HTR-8/SVneo (cell line): ENCODE data around the gene DAP.
"Not testable (repeated sequence)": the region's sequence is repeated elsewhere in the genome, so short reads cannot be mapped to it uniquely, and the experiment has no call there.

Experiments
- DNase-seq: peaks from one replicate; pipeline ENCODE4 v3.0.0; 2011; ENCODE audit warnings: low spot score, mixed read lengths; ENCODE audit not compliant: insufficient read length
- FAIRE-seq: peaks from 2 replicates; lab custom pipeline; 2011; peaks lifted over from hg19 to GRCh38; lab: Jason Lieb, UNC

The DAP gene, protein sequence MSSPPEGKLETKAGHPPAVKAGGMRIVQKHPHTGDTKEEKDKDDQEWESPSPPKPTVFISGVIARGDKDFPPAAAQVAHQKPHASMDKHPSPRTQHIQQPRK

DNA sequence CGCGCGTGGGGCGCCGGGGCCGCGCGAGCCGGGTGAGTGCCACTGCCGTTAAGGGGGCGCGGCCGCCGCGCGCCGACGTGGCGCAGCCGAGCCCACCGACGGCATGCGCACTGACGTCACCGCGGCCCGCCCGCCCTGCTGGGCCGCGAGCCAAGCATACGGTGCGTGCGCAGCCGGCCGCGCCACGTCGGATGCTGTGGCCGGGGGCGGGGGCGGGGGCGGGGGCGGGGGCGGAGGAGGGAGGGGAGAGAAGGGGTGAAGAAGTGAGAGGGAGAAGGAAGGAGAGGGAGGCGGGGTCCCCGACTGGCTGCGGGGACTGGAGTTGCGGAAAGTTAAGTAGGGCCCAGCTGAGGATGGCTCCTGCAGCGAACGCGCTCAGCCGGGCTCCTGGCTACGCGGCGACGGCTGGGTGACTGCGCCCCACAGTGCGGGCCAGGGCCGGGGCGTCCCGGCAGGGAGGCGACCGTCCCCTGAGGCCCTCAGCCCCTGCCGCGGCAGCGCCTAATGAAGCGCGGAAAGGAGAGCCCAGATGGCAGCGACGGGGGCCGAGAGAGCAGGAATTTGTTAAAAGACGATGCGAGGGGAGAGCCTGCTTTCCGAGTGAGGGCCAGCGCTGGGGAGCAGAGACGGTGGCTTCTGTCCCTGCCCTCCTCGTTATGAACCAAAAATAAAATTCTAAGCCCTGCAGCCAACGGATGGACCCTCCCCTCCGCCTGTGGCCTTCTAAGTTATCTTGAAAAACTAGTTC is at the start of gene DAP:
Gene DAP, minus strand, starts transcription at position 50 of the 748 bp plus-strand sequence. CDS start 166 bp downstream, outside the sequence.
- FAIRE-seq: peak; percentile 100
- peak; percentile 93 for DNase-seq

DNA sequence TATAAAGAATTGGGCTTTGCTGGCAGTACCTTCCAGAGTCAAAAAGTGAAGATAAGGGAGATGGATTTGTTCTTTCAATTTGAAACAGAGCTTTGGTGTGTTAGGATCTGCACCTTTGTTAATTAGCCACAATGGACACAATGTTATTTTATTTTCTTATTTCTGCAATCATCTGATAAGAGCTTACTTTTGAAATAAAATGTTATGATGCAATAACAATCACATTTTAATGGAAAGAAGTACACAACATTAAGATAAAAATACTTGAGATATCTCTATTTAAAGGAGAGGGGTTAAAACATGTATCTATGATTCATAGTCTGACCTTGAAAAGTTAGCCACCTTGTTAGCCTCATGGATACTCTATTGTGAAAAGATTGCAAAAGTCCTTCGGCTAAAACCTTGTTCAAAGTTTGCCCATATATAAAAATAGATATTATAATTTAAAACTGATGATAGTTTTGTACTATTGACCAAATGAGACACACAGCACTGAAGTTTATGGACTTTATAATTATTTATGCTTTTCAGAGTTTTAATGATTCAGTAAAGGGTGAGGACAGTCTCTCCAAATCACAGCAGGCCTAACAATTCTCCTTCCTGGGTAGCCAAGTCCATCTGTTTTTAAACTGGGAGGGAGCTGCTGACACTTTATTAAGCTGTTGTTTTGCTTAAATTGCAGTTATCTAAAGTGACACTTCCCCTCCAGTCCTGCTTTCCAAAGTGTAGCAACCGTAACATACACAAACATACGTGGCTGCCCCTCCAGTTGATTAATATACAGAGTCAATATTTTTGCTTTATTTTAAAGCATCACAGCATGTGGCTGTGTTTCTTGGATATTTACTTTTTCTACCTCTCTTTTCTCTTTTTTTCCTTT is 47.6 kb upstream of the DAP start:
- FAIRE-seq (no peak), DNase-seq (no peak)

DNA sequence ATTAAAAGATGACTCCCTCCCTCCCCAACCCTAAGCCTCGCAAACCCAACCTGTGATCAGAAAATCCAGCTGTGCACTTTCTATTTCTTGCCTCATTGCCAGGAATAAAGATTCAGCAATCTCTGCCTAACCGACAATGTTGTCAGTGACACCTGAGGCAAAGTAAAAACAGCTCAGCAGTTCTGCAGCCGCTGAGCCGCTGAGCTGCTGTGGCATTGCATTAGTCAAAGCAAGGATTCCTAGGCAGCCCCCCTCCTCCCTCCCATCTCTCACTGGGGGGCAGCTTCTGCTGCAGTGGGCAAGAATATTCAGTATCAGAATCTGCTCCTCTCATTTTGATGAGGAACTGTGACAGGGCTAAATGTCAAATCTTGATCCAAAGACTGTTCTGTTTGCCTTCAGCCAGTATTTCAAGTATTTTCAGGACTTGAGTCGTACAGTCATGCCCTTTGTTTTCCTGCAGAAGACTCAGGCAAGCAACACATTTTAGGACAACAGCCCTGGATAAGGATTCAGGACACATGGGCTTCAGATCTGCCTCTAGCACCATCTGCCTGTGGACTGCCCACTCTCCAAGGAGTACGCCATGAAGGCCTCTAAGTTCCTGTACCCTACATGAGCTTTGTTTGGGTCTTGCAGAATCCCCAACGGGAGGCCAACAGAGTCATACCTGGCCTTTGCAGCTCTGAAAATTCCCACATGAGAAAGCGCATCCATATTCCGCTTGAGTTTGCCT is 41.1 kb upstream of the DAP start:
- FAIRE-seq (peak; percentile 57), DNase-seq (no peak)

DNA sequence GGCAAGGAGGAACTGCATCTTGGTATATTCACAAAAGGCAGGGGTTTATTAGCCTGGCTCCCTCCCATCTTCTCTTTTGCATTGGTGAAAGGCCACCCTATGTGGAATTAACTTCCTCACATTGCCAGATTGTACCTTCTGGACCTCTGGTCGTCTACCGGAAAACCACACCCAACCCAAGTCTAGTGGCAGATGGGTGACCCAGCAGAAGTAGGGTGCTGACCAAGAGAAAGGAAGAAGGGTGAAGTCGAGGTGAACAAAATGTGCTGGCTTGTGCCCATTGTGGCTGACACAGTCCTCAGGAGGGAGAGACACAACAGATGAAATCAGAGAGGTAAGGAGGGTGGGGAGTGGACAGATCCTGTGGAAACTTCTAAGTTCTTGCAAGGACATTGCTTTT is 39.8 kb upstream of the DAP start:
- FAIRE-seq: no peak
- DNase-seq: no peak

DNA sequence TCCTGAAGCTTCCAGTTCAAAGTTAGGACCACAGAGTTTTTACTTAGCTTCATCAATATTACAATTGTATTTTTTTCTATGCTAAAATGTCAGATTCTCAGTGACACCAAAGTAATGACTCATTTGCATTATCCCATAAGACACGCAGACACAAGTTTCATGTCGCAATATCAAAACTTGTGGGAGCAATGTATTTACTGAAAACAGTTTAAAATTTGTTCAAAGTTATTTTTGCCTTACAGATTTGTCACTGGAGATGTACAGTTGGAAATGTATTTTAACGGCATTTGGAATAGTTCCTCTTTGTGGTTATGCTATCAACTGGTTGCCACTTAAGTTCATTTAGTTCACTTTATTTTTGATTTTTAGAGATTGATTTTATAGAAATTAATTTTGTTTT is 36.2 kb upstream of the DAP start:
- FAIRE-seq (no peak), DNase-seq (no peak)

DNA sequence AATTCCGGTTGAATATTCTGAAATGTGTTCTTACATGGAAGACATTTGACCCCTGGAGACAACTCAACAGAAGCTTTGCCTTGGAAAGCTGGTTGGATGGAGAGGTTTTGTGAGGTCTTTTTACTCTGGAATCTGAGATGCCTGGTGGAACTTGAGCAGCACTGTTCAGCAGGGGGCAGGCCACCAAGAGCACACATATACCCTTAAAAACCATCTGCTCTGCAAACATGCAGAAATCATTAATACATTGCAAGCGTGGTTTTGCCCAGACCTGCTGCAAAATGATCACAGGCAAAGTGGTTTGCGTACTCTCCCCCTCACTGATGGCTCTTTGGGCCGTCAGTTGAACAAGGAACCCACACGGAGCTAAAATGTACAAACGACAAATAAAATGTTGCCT is 32.8 kb upstream of the DAP start:
- FAIRE-seq (no peak), DNase-seq (no peak)

DNA sequence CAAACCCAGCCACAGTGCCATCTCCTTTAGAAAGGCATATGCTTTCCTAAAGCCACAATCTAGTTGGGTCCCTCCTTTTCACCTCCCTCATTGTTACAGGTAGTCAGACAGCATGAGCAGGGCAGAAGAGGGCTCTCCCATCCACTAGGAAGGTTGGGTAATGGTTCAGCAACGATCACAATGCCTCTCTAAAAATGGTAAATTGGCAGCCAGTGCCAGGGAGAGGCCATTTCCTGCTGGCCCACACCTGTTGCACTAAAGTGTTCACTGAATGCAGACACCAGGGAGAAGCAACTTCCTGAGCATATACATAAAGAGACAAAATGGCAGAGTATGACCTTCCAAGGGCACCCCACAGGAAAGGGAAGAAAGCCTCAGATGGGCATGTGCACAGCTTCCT is 31.3 kb upstream of the DAP start:
- DNase-seq: no peak
- no peak for FAIRE-seq

DNA sequence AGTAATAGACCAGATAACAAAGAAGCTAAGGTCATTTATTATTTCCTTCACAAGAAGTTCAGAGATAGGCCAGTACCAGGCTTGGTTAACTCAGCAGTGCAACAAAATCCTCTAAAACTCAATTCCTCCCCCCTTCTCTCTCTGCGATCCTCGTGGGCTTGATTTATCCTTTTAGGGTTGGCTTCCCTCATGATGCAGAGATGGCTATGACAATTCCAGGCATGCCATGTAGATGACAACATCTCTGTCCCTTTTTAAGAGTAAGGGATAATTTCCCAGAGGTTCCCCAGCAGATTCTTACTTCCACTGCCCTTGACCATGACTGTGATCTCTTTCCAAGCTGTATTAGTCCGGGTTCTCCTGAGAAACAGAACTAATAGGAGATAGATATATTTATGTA is 28.7 kb upstream of the DAP start:
- FAIRE-seq (no peak), DNase-seq (no peak)

DNA sequence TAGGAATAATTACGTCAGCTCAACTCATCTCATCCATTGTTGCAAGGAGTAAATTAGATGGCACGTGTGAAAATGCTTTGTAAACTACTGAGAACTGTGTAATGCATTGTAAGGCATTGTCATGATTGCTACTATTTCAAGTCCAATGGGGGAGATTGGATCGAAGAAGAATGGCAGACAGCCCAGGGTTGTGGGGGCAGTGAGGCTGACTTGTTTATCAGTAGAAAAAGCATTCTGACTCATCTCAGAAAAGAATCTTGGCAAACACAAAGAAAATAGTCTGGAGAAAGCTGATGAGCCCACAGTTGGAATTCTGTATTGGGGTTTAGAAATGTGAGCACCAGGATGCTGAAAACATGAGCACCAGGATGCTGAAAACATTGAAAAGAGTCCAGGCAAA is 28.0 kb upstream of the DAP start:
- FAIRE-seq: peak; percentile 72
- peak; percentile 62 for DNase-seq

DNA sequence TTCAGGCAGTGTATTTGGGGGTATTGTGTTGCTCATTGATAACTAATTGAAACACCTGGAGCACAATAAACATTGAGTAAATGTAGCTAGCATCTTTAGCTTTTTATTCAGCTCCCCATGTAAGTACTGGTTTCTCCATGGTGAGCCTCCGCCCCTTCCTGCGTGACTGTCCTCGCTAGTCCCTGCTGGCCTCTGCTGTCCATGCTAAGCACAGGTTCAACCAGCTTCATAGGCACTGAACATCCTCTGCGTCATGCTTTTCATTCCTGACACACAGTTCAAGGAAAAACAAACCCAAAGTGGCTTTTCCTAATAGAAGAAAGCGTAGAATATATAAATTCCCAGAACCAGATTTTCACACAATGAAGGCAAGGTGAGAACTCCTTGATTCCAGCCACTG is 27.3 kb upstream of the DAP start:
- no peak for FAIRE-seq
- DNase-seq: no peak

DNA sequence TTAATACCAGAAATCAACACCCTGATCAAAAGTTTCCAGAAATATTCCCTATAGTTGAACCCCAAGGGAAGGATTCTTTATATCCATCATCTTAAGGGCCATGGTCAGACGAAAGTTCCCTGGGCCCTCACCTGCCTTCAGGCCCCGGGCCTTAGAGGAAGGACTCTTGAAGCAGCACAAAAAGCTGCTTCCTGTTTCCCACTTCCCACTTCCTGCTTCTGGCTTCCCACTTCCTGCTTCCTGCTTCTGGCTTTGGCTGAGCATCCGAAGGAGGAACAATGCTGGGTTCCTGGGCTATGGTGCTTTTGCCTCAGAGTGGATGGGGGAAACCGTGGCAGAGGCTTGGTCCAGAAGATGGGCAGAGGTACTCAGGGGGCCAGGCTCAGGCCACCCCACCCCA is 25.8 kb upstream of the DAP start:
- no peak for FAIRE-seq
- DNase-seq: no peak

DNA sequence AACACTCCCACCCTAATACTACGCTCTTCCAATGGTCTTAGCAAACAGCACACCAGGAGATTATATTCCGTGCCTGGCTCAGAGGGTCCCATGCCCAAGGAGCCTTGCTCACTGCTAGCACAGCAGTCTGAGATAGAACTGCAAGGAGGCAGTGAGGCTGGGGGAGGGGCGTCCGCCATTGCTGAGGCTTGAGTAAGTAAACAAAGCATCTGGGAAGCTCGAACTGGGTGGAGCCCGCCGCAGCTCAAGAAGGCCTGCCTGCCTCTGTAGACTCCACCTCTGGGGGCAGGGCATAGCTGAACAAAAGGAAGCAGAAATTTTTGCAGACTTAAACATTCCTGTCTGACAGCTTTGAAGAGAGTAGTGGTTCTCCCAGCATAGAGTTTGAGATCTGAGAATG is 19.2 kb upstream of the DAP start:
- DNase-seq, FAIRE-seq: not testable (repeated sequence)

DNA sequence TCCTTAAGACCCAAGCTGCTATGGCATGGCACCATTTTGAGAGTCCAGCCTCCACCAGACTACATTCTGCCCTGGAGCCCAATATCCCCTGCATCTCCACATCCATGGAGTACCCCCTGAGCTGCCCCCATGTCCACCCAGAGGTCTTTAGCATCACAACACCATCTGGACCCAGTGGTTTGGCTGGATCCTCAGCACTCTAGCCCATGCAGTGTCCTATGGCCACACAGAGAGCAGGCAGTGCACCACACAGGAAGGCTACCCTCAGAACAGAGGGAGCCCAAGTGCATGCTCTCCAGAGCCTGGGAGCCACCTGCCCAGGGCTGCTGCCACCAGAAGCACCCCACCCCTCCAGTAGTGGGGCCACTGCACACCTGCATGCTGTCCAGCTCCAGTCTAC is 18.6 kb upstream of the DAP start:
- DNase-seq (no peak), FAIRE-seq (no peak)

DNA sequence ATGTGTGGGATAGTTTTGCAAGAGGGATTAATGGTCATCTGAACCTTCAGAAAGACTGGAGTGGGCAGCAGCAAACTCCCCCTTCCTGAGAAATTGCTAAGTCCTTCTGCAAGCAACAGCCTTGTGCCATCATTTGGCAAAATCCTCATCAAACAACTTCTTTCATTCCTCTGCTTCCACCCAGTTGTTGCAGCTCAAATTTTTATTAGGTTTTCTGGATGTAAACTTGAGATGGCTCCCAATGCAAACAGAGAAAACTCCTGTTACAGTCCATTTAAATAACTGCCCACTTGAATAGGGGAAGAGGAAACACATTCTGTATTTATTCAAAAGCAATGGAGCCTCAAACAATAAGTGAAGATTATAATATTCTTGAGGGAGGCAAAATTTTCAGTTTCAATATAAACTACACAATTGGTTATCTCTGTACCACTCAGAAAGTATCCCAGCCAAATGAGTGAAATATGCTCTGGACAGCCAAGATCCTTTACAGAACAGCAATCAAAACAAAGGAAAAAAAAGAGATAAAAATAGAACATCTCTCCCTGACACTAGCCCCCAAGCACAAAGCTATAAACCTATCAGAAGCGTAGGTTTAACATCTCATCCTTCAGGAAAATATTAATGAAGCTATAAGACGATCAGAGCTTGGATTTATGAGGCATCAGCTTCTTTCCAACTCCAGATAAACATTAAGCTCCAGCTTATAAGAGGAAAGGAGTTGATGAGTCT is 17.3 kb upstream of the DAP start:
- DNase-seq (no peak), FAIRE-seq (no peak)

DNA sequence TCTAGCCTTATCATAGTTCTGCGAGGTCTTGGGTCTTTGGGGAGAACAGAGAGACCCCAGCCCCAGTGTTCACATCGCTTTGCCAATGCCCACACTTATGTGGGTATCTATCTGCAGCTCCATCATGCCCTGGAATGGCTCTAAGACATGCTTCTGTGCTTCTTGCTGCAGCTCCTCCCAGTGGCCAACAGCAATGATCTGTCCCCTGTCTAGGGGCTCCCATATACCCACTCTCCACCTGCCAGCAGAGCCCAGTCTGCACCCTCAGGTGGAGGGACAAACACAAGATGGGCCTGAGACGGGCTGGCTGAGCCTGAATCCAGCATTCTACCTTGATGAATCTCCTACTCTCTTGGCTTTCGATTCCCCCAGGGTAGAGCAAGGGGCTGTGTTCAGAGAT is 14.6 kb upstream of the DAP start:
- no peak for DNase-seq
- no peak for FAIRE-seq

DNA sequence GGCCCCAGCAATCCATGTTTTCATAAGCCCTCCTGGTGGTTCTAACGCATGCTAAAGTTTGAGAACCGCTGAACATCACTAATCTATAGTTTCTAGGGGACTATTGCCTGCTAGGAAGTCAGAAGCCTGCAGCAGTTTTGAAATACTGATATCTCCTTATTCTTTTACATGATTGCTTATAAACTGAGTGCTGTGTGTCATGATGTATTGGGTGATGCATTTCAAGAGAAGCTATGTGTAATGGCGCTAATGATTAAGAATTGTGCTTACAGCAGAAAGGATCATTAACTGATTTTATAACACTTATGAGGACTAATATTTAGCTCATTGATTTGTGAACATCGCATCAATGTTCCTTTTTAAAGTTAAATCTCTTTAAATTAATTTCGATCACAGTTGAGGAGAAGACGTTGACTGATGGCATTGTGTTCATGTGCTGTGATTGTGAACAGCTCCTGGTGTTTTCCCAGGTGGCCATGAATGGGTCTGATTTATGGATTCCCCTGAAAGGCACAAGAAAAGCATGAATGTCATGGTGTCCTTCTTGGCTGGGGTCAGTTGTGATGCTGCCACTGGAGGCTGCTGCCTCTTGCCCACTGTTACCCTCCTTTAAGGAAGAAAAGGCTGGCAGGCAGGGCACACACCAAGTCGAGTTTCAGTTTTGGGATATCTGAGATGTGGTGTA is 12.0 kb upstream of the DAP start:
- DNase-seq (no peak), FAIRE-seq (no peak)

DNA sequence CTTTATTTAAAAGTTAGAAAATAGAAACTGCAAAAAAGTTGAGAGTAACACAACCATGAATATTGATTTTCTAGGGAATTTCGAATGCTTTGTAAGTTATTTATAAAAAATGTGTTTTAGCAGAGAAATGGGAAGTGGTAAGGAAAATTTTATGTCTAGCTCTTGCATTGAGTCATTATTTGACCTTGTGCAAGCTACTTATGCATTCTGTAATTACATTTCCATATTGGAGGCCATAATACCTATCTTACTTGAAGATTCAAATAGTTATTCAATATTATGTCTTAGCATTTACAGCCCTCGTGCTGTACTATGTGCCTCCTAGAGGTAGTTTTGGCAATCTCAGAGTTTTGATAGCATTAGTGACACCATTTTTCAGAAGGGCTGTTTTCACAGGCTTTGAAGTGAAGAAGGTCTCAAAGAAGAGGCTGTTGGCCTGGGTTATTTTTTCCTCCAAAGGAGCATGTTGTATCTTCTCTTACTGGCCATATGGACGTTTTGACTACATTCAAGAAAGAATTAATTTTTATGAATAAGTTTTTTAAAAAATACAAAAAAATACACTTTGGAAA is 7.4 kb upstream of the DAP start:
- DNase-seq: no peak
- no peak for FAIRE-seq

DNA sequence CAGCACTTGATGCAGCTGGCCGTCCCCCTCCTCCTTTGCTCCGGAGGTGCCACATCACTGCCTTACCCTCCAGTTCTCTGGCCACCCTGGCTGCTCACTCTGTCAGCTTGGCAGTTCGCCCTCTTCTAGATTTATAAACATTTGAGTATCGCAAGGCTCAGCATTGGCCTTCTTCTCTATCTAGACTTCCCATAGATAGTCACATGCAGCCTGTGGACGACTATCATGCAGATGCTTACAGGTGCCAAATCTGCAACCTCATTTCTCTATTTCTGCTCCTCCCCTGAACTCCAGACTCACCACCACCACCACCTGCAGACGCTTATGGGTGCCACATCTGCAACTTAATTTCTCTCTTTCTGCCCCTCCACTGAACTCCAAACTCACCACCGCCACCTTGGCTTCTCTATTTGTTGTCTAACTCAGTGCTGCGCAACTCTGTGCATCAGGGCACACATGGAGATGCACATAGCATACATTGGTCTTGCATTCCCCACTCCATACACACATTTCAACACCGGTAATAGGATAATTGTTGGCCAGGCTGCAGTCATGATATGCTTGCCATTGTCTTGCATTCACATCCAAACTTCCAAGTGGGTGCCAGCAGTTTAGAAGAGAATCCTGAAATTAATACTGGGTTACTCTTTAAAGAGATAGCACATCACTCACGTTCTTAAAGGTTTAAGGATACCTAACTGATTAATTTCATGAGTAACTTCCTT is 1.9 kb upstream of the DAP start:
- no peak for FAIRE-seq
- no peak for DNase-seq
